PC-9 (cell line): ENCODE data around the gene CITED4. TPM values are rescaled to one million over a fixed set of nuclear protein-coding genes. Genes with fewer than 3 reads are reported as not detected.

ENCODE experiments used
- BruUV-seq: library from RNA; stranded (reverse); fragments of 400-500 nt; replicated peaks from 2 replicates; lab custom pipeline; 2021; lab: Mats Ljungman, UMichigan
- CTCF ChIA-PET: fragments of 300-600 bp; sonication (Branson Sonifier 250); formaldehyde crosslinking; loops from one replicate; lab custom pipeline; 2022; ENCODE audit warnings: antibody characterized with exemption; lab: Charles Lee
- POLR2A ChIA-PET: fragments of 300-600 bp; sonication (Branson Sonifier 250); formaldehyde crosslinking; loops from one replicate; lab custom pipeline; 2022; ENCODE audit warnings: antibody characterized with exemption; ENCODE audit not compliant: unreplicated experiment; lab: Charles Lee
- DNase-seq, 2 experiments: peaks; one replicate each; pipeline versions ENCODE4 v3.0.0 to v3.0.0-alpha.2; 2015 to 2022; ENCODE audit warnings: mixed read lengths in 1 of 2
- H2AFZ ChIP-seq: fragments of 200-600 bp; sonication (generic); 2 replicates; pipeline ENCODE4 v1.8.1; 2017; ENCODE audit warnings: antibody characterized with exemption
- H3F3A ChIP-seq: fragments of 200-600 bp; sonication (generic); 2 replicates; pipeline ENCODE4 v1.8.1; 2017; ENCODE audit warnings: antibody characterized with exemption, mild to moderate bottlenecking, low read depth; ENCODE audit not compliant: insufficient read depth
- H3K27ac ChIP-seq: fragments of 200-600 bp; sonication (generic); 2 replicates; pipeline ENCODE4 v1.6.1; 2016; ENCODE audit warnings: mixed run types
- H3K27me3 ChIP-seq: fragments of 200-600 bp; sonication (generic); 2 replicates; pipeline ENCODE4 v1.6.1; 2016; ENCODE audit warnings: low read depth, mixed run types; ENCODE audit not compliant: insufficient read depth
- H3K36me3 ChIP-seq: fragments of 200-600 bp; sonication (generic); 2 replicates; pipeline ENCODE4 v1.6.1; 2016; ENCODE audit warnings: low read depth, mixed run types
- H3K4me1 ChIP-seq: fragments of 200-600 bp; sonication (generic); replicated peaks from 2 replicates; pipeline ENCODE4 v1.6.1; 2016; ENCODE audit warnings: mixed run types; ENCODE audit not compliant: insufficient read depth
- H3K4me2 ChIP-seq: fragments of 200-600 bp; sonication (generic); 2 replicates; pipeline ENCODE4 v1.6.1; 2017; ENCODE audit warnings: mixed run types
- H3K4me3 ChIP-seq: fragments of 200-600 bp; sonication (generic); 2 replicates; pipeline ENCODE4 v1.6.1; 2016; ENCODE audit warnings: mixed run types
- H3K79me2 ChIP-seq: fragments of 200-600 bp; sonication (generic); 2 replicates; pipeline ENCODE4 v1.6.1; 2017; ENCODE audit warnings: low read depth, mixed run types
- H3K9me2 ChIP-seq: fragments of 200-600 bp; sonication (generic); 2 replicates; pipeline ENCODE4 v1.8.1; 2017; ENCODE audit warnings: mild to moderate bottlenecking; ENCODE audit not compliant: insufficient read depth
- H3K9me3 ChIP-seq: fragments of 200-600 bp; sonication (generic); 2 replicates; pipeline ENCODE4 v1.8.1; 2016; ENCODE audit warnings: low read depth; ENCODE audit not compliant: insufficient read depth
- H4K20me1 ChIP-seq: fragments of 200-600 bp; sonication (generic); 2 replicates; pipeline ENCODE4 v1.8.1; 2017; ENCODE audit not compliant: insufficient read depth
- EZH2 ChIP-seq: fragments of 200-600 bp; sonication (generic); IDR thresholded peaks from 2 replicates; pipeline ENCODE4 v1.8.0; 2017; ENCODE audit warnings: antibody characterized with exemption, low read depth
- intact Hi-C: fragments of 100-400 bp; cut with micrococcal nuclease; formaldehyde crosslinking; loops from one replicate; pipeline ENCODE4 v1.10.0; 2022; ENCODE audit not compliant: unreplicated experiment
- total RNA-seq: library from RNA; stranded (reverse); gene quantifications from 2 replicates; pipeline ENCODE4 v1.2.3, GENCODE V29; 2021
- TF ChIP-seq, protein P1 (sequence below): fragments of 200-600 bp; sonication (generic); conservative IDR thresholded peaks from 2 replicates; pipeline ENCODE4 v1.6.1; 2017; ENCODE audit warnings: mixed run types, antibody characterized with exemption, mild to moderate bottlenecking, moderate library complexity

The CITED4 gene
- total RNA-seq, 1 experiment from 2014 or later: 67.5 TPM

DNA sequence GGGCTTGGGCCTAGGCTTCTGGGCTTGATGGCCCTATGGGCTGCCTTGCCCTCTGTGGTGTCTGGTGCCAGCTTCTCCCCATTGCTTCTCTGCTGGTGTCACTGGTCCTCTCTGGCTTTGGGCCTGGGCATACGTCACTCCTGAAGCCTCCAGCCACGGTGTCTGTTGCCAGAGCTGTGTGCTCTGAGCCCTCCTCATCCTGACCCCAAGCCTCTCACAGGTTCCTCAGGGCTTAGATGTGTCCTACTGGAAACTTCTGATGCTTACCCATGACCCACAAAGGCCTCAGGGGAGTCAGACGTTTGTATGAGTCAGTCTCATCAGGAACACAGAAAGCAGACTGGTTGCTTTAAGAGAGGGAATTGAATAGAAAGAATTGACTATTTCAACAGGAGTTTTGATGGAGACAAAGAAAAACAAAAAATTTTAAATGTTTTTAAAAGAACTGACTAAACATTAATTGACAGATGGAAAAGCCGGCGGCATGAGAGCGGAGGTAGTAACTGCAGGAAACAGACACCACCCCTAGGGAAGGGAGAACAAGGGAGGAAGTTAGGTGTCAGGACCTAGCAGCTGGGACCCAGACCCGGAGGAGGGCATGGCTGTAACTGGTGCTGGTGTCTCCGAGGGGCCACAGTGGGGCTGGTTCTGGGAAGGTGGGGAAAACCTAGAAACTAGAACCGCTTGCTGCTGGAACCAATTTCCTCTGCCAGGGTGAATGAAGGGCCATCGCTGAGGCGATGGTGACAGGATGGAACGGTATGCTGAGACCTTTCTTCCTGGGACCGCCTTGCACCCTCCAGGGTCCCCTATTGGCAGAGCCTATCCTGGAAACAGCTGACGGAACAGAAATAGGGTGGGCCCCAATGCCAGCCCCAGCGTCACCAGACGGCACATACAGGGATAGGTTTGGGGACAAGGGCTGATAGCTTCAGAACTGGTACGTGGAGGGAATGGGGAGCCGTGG is 40.0 kb upstream of the CITED4 start:
- Histone ChIP-seq H3K79me2 (no peaks in the 10 kb centered on the region), H3K9me2 (no peaks in the 10 kb centered on the region), H3K4me3 (no peak overlapping the region), H3F3A (peaks cover 76% of the 10 kb centered on the region), H3K9me3 (no peaks in the 10 kb centered on the region), H3K4me1 (peaks cover 79% of the 10 kb centered on the region), H2AFZ (peak overlapping the region; percentile 20), H3K4me2 (peak overlapping the region; percentile 64), H3K36me3 (no peaks in the 10 kb centered on the region), H3K27ac (peak overlapping the region; percentile 97), H3K27me3 (no peaks in the 10 kb centered on the region), H4K20me1 (no peaks in the 10 kb centered on the region)
- BruUV-seq: TSS peak; percentile 2
- TF ChIP-seq, protein P1, sequence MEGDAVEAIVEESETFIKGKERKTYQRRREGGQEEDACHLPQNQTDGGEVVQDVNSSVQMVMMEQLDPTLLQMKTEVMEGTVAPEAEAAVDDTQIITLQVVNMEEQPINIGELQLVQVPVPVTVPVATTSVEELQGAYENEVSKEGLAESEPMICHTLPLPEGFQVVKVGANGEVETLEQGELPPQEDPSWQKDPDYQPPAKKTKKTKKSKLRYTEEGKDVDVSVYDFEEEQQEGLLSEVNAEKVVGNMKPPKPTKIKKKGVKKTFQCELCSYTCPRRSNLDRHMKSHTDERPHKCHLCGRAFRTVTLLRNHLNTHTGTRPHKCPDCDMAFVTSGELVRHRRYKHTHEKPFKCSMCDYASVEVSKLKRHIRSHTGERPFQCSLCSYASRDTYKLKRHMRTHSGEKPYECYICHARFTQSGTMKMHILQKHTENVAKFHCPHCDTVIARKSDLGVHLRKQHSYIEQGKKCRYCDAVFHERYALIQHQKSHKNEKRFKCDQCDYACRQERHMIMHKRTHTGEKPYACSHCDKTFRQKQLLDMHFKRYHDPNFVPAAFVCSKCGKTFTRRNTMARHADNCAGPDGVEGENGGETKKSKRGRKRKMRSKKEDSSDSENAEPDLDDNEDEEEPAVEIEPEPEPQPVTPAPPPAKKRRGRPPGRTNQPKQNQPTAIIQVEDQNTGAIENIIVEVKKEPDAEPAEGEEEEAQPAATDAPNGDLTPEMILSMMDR: no peak
- no peak for TF ChIP-seq EZH2
- ChIA-PET POLR2A (interaction anchor here (0.5 to 1.3 kb wide), 5 partner anchors 11 to 64 kb away, joined by 3 to 9 read pairs (median 4); no protein-coding TSS in a partner anchor), CTCF (interaction anchor here (0.6 kb wide), 1 partner anchor 47 kb away, joined by 3 read pairs; no protein-coding TSS in a partner anchor)
- intact Hi-C loops: no loop called here
- DNase-seq: peak; percentile 71 to 95

DNA sequence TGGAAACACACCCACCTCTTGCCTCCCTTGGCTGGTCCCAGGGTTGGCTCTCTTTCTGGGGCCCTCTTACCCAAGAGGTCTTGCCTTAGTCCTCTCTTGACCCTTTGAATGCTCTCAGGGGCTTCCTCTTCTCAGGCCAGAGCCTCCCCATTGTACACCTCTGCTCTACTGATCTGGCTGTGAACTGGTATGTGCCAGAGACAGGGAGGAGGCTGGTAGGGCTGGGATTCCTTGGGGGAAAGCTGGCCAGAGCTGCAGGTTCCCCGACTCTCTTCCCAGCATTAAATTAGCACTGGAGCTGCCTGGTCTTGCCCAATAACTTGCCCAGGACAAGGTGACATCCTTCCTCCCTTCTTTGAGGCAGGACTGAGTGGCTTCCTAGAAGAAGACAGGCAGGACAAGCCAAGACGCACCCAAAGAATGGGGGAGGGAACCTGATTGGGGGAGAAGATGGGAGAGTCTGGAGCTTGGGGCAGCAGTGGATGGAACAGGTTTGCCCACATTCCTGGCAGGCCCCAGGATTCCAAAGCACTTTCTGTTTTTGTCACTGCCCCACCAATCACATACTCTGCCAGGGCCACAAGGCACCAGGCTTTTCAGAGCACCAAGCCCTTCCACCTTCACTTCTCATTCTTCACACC is 37.2 kb upstream of the CITED4 start:
- intact Hi-C loops: loop anchor here (1.0 to 2.0 kb wide), 5 partner anchors 20 to 78 kb away; partner anchors contain the start of gene CITED4
- BruUV-seq: no TSS peak
- DNase-seq: peak; percentile 96 to 97
- Histone ChIP-seq H3K79me2 (no peaks in the 10 kb centered on the region), H4K20me1 (no peaks in the 10 kb centered on the region), H3K9me2 (no peaks in the 10 kb centered on the region), H3K9me3 (peaks cover 16% of the 10 kb centered on the region), H3F3A (peaks cover 78% of the 10 kb centered on the region), H3K36me3 (no peaks in the 10 kb centered on the region), H3K4me1 (peaks cover 81% of the 10 kb centered on the region), H3K4me2 (peak overlapping the region; percentile 77), H3K4me3 (peak overlapping the region; percentile 39; the same call in 1 of the 2 replicates), H2AFZ (no peak overlapping the region), H3K27ac (peak overlapping the region; percentile 97), H3K27me3 (no peaks in the 10 kb centered on the region)
- ChIA-PET POLR2A (interaction anchor here (0.6 to 1.2 kb wide), 6 partner anchors 10 to 66 kb away, joined by 3 to 8 read pairs (median 5); partner anchors contain the start of gene CITED4), CTCF (interaction anchor here (1.5 to 2.3 kb wide), 2 partner anchors 35 to 37 kb away, joined by 3 to 8 read pairs; partner anchors contain the start of gene CITED4)
- TF ChIP-seq, protein P1: no peak
- no peak for TF ChIP-seq EZH2
